Measurements from ENCODE around the gene RNU5B-1. TPM values are rescaled to one million over a fixed set of nuclear protein-coding genes. Genes with fewer than 3 reads are reported as not detected.

The RNU5B-1 gene
- total RNA-seq, 1 donor from 2014 or later, result 11.4 TPM

DNA sequence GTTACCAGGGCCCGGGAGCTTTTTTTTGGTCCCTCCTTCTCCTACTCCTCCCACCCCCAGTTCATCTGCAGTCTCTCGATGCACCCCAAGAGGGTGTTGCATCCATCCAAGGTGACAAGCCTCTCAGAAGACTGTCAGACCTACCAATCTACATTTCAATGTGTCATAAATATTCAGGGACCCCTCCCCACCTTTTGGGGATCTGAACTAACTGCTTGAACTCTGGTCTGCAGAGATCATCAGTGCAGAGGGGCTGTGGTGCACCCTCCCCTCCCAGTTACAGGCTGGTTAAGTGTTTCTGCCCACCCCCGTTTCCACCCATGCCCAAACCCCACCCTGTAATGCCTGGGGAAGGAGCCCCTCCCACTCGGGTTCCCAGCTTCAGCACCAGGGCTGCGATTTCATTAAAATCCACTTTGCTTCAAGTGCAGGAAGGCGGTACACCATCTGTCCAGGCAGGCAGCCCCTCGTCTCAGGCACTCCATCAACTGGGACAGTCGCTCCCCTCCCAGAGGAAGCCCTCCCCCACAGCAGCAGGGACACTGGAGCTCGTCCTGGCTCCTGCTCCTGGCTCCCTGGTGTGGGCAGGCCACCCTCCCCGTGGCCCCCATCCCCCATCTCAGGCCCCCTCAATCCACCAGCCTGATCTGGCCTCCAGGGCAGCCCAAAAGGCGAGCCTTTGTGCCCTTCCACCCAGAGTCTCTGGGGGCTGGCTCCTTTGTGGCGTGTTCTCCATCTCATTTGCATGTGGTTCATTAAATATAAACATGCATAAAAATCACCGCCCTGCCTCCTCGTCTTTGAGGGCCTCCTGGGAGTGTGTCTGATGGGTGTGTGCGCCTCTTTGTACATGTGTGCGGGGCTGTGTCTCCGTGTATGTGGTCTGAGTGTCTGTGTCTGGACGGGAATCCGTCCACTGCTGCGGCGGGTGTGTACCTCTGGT, 32.3 kb downstream of the RNU5B-1 start:
- Mint-ChIP-seq H3K4me3 (ENCODE audit: unreplicated experiment) (no peak overlapping the region), H3K27ac (ENCODE audit: unreplicated experiment) (no peak overlapping the region), H3K4me1 (ENCODE audit: low read depth) (no peaks in the 10 kb centered on the region), H3K27me3 (ENCODE audit: low read depth) (peaks cover 16% of the 10 kb centered on the region), H3K36me3 (ENCODE audit: low read depth) (no peaks in the 10 kb centered on the region), H3K9me3 (ENCODE audit: low read depth) (no peaks in the 10 kb centered on the region)
- TF ChIP-seq, protein P1, sequence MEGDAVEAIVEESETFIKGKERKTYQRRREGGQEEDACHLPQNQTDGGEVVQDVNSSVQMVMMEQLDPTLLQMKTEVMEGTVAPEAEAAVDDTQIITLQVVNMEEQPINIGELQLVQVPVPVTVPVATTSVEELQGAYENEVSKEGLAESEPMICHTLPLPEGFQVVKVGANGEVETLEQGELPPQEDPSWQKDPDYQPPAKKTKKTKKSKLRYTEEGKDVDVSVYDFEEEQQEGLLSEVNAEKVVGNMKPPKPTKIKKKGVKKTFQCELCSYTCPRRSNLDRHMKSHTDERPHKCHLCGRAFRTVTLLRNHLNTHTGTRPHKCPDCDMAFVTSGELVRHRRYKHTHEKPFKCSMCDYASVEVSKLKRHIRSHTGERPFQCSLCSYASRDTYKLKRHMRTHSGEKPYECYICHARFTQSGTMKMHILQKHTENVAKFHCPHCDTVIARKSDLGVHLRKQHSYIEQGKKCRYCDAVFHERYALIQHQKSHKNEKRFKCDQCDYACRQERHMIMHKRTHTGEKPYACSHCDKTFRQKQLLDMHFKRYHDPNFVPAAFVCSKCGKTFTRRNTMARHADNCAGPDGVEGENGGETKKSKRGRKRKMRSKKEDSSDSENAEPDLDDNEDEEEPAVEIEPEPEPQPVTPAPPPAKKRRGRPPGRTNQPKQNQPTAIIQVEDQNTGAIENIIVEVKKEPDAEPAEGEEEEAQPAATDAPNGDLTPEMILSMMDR (IDR thresholded peaks at IDR 0.05), result no peak
- peak; percentile 59 for DNase-seq (ENCODE audit: low spot score)

- Mint-ChIP-seq H3K27ac (ENCODE audit: unreplicated experiment) (no peak overlapping the region), H3K36me3 (ENCODE audit: low read depth) (no peaks in the 10 kb centered on the region), H3K27me3 (ENCODE audit: low read depth) (peaks cover 16% of the 10 kb centered on the region), H3K4me1 (ENCODE audit: low read depth) (no peaks in the 10 kb centered on the region), H3K4me3 (ENCODE audit: unreplicated experiment) (no peak overlapping the region), H3K9me3 (ENCODE audit: low read depth) (no peaks in the 10 kb centered on the region)
- DNase-seq (ENCODE audit: low spot score), result peak; percentile 79
- TF ChIP-seq, protein P1 (IDR thresholded peaks at IDR 0.05), result no peak
Measured at GRCh38 chr15:65337436-65338070, 33.1 kb downstream of the RNU5B-1 start.

GRCh38 chr15:65338366-65338765, 33.9 kb downstream of the RNU5B-1 start:
- no peak overlapping the region for H3K4me3 Mint-ChIP-seq (ENCODE audit: unreplicated experiment)
- DNase-seq (ENCODE audit: low spot score), result peak; percentile 5
- H3K27me3 Mint-ChIP-seq (ENCODE audit: low read depth), result peaks cover 19% of the 10 kb centered on the region
- H3K9me3 Mint-ChIP-seq (ENCODE audit: low read depth), result no peaks in the 10 kb centered on the region
- H3K36me3 Mint-ChIP-seq (ENCODE audit: low read depth), result no peaks in the 10 kb centered on the region
- TF ChIP-seq, protein P1 (IDR thresholded peaks at IDR 0.05), result no peak
- no peak overlapping the region for H3K27ac Mint-ChIP-seq (ENCODE audit: unreplicated experiment)
- no peaks in the 10 kb centered on the region for H3K4me1 Mint-ChIP-seq (ENCODE audit: low read depth)

DNA sequence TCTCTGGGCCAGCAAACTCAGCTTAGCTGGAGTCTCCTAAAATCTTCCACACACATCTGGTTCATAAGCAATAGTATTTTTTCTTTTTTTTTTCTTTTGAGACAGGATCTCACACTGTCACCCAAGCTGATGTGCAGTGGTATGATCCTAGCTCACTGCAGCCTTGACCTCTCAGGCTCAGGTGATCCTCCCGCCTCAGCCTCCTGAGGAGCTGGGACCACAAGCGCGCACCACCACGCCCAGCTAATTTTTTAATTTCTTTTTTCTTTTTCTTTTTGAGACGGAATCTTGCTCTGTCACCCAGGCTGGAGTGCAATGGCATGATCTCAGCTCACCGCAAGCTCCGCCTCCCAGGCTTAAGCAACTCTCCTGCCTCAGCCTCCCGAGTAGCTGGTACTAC, 34.3 kb downstream of the RNU5B-1 start:
- peak; percentile 22 for DNase-seq (ENCODE audit: low spot score)
- no peaks in the 10 kb centered on the region for H3K9me3 Mint-ChIP-seq (ENCODE audit: low read depth)
- no peak overlapping the region for H3K4me3 Mint-ChIP-seq (ENCODE audit: unreplicated experiment)
- H3K4me1 Mint-ChIP-seq (ENCODE audit: low read depth), result no peaks in the 10 kb centered on the region
- H3K36me3 Mint-ChIP-seq (ENCODE audit: low read depth), result no peaks in the 10 kb centered on the region
- H3K27ac Mint-ChIP-seq (ENCODE audit: unreplicated experiment), result no peak overlapping the region
- peaks cover 19% of the 10 kb centered on the region for H3K27me3 Mint-ChIP-seq (ENCODE audit: low read depth)
- TF ChIP-seq, protein P1 (IDR thresholded peaks at IDR 0.05), result no peak

DNA sequence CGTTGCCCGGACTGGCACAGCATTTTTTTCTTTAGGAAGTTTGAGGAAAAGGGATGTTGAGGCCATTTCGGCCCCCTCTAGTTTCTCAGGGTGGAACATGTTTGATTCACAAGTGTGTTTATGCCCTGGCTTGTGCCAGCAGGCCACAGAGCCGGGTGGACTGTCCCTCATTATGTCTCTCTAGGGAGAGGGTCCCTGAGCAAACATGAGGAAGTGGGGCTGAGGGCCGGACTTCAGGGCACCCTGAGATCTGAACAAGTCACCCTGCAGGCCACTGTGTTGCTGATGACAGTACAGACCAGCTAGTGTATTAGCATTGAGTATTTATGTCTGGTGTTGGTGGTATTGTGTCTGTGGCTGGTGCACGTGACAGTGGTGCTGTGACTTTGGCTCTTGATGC, 34.9 kb downstream of the RNU5B-1 start:
- Mint-ChIP-seq H3K36me3 (ENCODE audit: low read depth) (no peaks in the 10 kb centered on the region), H3K27me3 (ENCODE audit: low read depth) (peaks cover 19% of the 10 kb centered on the region), H3K4me3 (ENCODE audit: unreplicated experiment) (no peak overlapping the region), H3K27ac (ENCODE audit: unreplicated experiment) (no peak overlapping the region), H3K4me1 (ENCODE audit: low read depth) (no peaks in the 10 kb centered on the region), H3K9me3 (ENCODE audit: low read depth) (no peaks in the 10 kb centered on the region)
- TF ChIP-seq, protein P1 (IDR thresholded peaks at IDR 0.05), result no peak
- peak; percentile 59 for DNase-seq (ENCODE audit: low spot score)
